Measurements from ENCODE around the gene RAPH1.
"Not testable (repeated sequence)": the region's sequence is repeated elsewhere in the genome, so short reads cannot be mapped to it uniquely, and the experiment has no call there.

RAPH1 gene

DNA sequence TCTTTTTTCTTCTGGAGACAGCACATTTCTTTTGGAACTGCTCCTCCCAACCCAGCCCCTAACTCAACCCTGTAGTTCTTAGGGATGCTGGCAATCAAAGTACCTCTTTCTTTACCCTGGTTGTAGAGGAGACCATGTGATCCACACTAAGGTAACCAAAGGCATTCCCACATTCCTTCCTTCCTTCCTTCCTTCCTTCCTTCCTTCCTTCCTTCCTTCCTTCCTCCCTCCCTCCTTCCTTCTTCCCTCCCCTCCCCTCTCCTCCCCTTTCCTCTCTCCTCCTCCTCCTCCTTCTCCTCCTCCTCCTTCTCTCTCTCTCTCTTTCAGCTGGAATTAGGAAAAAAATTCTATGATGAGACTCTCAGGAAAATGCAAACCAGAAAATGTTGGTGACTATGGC lies 13.8 kb upstream of the RAPH1 start:
- no peak for DNase-seq (ENCODE audit: low read depth)

GRCh38 chr2:203547356-203547755 lies 12.3 kb upstream of the RAPH1 start:
- no peak for DNase-seq (ENCODE audit: low read depth)

GRCh38 chr2:203544402-203544801 lies 9.3 kb upstream of the RAPH1 start:
- no peak for DNase-seq (ENCODE audit: low read depth)

DNA sequence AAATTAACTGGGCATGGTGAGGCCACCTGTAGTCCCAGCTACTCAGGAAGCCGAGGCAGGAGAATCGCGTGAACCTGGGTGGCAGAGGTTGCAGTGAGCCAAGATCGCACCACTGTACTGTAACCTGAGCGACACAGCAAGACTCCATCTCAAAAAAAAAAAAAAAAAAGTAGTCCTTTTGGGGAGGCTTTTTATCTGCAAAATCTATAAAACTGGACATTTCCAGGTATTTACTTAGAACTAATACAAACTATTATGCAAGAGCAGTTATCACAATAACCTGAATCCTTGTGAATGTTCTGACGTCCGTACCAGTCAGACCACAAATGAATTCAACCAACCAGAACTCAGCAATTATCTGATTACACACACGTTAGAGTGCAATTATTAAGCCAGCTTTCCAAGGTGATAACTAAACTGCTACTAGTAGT lies 8.8 kb upstream of the RAPH1 start:
- DNase-seq (ENCODE audit: low read depth) = no peak

DNA sequence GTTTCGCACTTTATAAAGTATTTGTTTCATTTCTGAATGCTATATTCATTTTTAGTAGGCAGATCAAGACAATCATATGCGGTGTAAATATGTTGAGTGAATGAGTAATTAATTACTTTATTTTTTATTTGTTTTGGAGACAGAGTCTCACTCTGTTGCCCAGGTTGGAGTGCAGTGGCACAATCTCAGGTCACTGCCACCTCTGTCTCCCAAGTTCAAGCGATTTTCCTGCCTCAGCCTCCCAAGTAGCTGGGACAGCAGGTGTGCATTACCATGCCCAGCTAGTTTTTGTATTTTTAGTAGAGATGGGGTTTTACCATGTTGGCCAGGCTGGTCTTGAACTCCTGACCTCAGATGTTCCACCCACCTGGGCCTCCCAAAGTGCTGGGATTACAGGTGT lies 5.5 kb upstream of the RAPH1 start:
- DNase-seq (ENCODE audit: low read depth) = not testable (repeated sequence)

- not testable (repeated sequence) for DNase-seq (ENCODE audit: low read depth)
Measured at GRCh38 chr2:203538237-203538636, 3.1 kb upstream of the RAPH1 start.

- not testable (repeated sequence) for DNase-seq (ENCODE audit: low read depth)
Measured at GRCh38 chr2:203536586-203536951, 1.5 kb upstream of the RAPH1 start.

- DNase-seq (ENCODE audit: low read depth) = no peak
Measured at GRCh38 chr2:203535784-203536585, 884 bp upstream of the RAPH1 start.

DNA sequence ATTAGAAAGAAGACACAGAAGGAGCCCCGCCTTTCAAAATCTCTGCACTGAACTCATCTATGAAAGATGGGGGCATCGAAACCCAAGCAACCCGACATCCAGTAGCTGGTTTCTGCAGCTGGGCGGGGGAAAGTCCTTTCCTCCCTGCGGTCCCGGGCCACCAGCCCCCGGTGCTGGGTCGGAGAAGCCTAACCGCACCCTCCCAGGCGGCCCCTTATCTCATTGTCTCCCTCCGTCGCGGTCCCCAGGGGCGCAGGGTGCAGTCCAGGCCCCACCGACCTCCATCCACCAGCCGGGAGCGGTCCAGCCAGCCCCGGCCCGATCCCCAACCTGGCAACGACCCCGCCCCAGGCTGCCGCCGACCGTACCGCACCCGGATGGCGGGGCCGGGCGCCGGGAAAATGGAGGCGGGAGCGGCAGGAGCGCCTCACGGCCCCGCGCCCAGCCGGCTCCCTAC lies 452 bp downstream of the RAPH1 start:
- no peak for DNase-seq (ENCODE audit: low read depth)

GRCh38 chr2:203533676-203534591 lies 1.2 kb downstream of the RAPH1 start:
- DNase-seq (ENCODE audit: low read depth) = peak; percentile 27

GRCh38 chr2:203532957-203533658 lies 2.0 kb downstream of the RAPH1 start:
- peak; percentile 40 for DNase-seq (ENCODE audit: low read depth)

DNA sequence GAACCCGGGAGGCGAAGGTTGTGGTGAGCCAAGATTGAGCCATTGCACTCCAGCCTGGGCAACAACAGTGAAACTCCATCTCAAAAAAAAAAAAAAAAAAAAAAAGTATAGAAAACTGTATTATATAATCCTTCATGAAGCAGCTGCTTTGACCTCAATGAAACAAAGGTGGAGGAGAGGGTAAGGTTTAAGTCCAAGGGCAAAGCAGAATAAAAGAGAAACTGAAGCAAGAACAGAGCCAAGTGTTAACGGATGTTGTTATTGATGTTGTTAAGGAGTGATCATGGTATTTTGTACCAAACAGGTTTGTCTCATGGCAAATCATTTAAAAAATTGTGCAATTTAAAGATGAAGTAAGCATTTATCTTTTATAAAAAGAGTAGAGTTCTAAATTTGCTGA lies 7.4 kb downstream of the RAPH1 start:
- no peak for DNase-seq (ENCODE audit: low read depth)

- not testable (repeated sequence) for DNase-seq (ENCODE audit: low read depth)
Measured at GRCh38 chr2:203513268-203513667, 21.8 kb downstream of the RAPH1 start.

- DNase-seq (ENCODE audit: low read depth) = no peak
Measured at GRCh38 chr2:203510941-203511305, 24.2 kb downstream of the RAPH1 start.

- DNase-seq (ENCODE audit: low read depth) = no peak
Measured at GRCh38 chr2:203510256-203510940, 24.7 kb downstream of the RAPH1 start.

GRCh38 chr2:203503460-203503859 lies 31.6 kb downstream of the RAPH1 start:
- DNase-seq (ENCODE audit: low read depth) = not testable (repeated sequence)

- DNase-seq (ENCODE audit: low read depth) = no peak
Measured at GRCh38 chr2:203501873-203502272, 33.2 kb downstream of the RAPH1 start.

DNA sequence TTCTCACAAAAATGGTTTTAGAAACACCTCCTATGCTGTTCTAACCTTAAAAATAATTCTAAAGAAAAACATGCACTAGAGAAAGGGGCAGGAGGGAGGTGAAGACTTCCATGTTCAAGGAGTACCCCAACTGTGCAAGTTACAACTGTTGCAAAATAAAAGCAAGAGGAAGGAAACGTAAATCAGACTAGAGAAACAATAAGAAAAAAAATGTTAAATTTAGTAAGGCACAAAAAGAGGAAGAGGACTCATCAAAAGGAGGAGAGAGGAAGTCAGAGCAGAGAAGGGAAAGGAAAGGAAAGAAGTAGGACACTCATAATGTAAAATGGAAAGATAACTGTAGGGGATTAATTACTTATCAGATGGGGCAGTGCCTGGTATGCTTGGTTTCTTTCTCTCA lies 34.1 kb downstream of the RAPH1 start:
- no peak for DNase-seq (ENCODE audit: low read depth)

GRCh38 chr2:203500297-203500696 lies 34.8 kb downstream of the RAPH1 start:
- DNase-seq (ENCODE audit: low read depth) = no peak

DNA sequence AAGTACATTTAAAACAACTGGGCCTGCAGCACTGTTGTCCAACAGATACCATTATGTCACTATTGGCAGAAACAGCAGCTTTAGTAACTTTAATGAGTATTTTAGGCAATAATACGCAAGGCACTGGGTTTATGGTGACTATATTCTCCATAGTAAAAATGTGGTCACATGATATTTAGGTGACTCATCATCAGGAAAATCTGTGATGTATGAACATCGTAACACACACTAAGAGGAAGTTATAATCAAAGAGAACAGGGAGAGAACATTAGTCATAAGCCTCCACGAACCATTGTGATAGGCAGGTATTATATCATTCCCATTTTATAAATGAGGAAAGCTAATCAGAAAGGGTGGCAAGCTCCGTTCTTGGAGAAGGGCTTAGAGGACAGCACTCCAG lies 36.9 kb downstream of the RAPH1 start:
- DNase-seq (ENCODE audit: low read depth) = peak; percentile 57

DNA sequence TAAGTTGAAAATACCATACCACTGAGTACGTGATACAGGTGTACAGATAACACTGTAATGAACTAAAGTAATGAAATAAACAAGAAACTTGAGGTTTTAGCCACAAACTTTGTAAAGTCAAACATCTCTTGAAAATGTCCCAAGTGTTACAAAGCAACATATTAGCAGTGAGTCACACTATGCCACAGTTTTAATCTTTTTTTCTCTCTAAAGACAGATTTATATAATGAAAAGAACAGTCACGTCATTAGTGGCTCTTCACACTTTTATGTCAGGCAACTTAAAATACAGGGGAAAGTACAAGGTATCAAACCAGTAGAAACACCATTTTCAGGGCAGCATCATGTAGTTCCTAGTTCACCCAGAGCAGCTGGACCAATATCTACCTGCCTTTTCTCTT lies 42.1 kb downstream of the RAPH1 start:
- no peak for DNase-seq (ENCODE audit: low read depth)

DNA sequence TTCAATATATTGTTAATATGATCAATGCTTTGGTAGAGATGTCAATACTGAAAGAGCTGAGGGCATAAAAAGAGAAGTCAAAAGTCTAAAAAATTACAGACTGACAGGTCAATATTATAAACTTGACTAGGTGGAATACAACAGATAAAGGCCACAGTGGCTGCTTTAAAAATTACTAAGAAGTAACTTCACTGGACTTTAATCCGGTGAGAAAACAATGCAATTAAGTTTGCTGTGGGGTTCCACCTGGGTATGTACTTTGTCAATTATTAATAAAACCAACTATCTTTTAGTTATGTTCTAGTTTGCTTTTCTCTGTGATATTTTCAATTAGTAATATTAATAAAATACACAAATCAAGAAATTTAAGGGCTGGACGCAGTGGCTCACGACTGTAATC lies 44.7 kb downstream of the RAPH1 start:
- DNase-seq (ENCODE audit: low read depth) = no peak
